OCI-LY3 (cell line): Measurements from ENCODE around the gene TCAIM.
A peak's percentile ranks its signal among the peaks of the same experiment; 100 is the strongest.

Experiments used
- H2AFZ ChIP-seq: fragments of 200-600, 300-600 bp; shearing (Covaris generic); 2 replicates; pipeline ENCODE4 v1.6.0; 2014; ENCODE audit warnings: antibody characterized with exemption, low read depth, low read length
- H3K27ac ChIP-seq: fragments of 200-600, 300-600 bp; sonication (generic); 2 replicates; pipeline ENCODE4 v1.5.1; 2014; ENCODE audit warnings: mild to moderate bottlenecking, low read length, moderate library complexity, mixed read lengths
- H3K27me3 ChIP-seq: fragments of 200-600, 300-600 bp; sonication (generic); 2 replicates; pipeline ENCODE4 v1.6.1; 2014; ENCODE audit warnings: low read depth, low read length, mixed read lengths
- H3K36me3 ChIP-seq: fragments of 200-600, 300-600 bp; sonication (generic); replicated peaks from 2 replicates; pipeline ENCODE3; 2014; ENCODE audit warnings: low read depth, low read length, mixed read lengths
- H3K4me1 ChIP-seq: fragments of 300-600, 200-600 bp; sonication (generic); 2 replicates; pipeline ENCODE4 v1.6.1; 2014; ENCODE audit warnings: low read length, mixed read lengths
- H3K4me2 ChIP-seq: fragments of 200-600, 300-600 bp; sonication (generic); 2 replicates; pipeline ENCODE4 v1.6.1; 2014; ENCODE audit warnings: low read length, mixed read lengths
- H3K4me3 ChIP-seq: fragments of 300-600, 200-600 bp; sonication (generic); 2 replicates; pipeline ENCODE4 v1.5.1; 2014; ENCODE audit warnings: antibody characterized with exemption, mild to moderate bottlenecking, low read length, moderate library complexity
- H3K79me2 ChIP-seq: fragments of 300-600, 200-600 bp; shearing (Covaris generic); 2 replicates; pipeline ENCODE4 v1.6.1; 2014; ENCODE audit warnings: mild to moderate bottlenecking, low read length, mixed read lengths
- H3K9ac ChIP-seq: fragments of 300-600, 200-600 bp; shearing (Covaris generic); 2 replicates; pipeline ENCODE4 v1.6.0; 2014; ENCODE audit warnings: mild to moderate bottlenecking, low read length, moderate library complexity
- H3K9me3 ChIP-seq: fragments of 200-600, 300-600 bp; shearing (Covaris generic); 2 replicates; pipeline ENCODE4 v1.6.1; 2014; ENCODE audit warnings: low read length, mixed read lengths; ENCODE audit not compliant: insufficient read depth
- H4K20me1 ChIP-seq: fragments of 200-600, 300-600 bp; sonication (generic); 2 replicates; pipeline ENCODE4 v1.6.1; 2016; ENCODE audit warnings: low read length, mixed read lengths; ENCODE audit not compliant: insufficient read depth
- EZH2phosphoT487 ChIP-seq: fragments of 200-600 bp; shearing (Covaris generic); IDR thresholded peaks from 2 replicates; pipeline ENCODE4 v1.6.1; 2018; ENCODE audit warnings: antibody characterized with exemption, mixed run types, low read depth
- TF ChIP-seq, protein P1 (sequence below): fragments of 200-600, 300-600 bp; sonication (generic); IDR thresholded peaks from 2 replicates; pipeline ENCODE4 v1.5.1; 2014; ENCODE audit warnings: antibody characterized with exemption, low read length, low read depth

Gene TCAIM

DNA sequence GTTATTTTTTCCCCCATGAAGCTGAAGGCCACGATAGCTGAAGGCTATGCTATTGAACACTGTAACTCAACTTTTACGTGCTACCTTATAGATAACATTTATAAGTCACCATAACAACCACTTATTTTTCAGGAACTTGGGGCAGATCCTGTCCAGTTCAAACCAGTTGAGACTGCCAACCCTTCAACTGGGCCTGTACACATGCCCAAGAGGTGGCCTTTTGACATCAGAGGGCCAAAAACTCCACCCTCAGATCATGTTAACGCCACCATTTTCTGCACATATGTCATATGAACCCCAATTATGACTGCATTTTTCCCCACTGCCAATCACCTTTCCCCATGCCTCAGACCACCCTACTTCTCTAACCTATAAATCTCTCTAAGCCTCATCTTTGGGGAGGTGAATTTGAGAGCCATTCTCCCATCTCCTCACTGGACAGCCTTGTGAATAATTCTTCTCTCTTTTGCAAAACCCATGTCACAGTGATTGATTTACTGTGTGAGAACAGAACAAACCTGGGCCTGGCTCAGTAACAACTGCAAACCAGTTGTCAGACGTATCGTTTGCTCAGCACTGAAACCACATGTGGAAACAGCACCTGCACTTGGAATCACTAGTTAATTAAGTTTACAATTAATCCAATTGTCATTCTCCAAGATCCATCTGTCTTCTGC, 96.4 kb downstream of the TCAIM start:
- no peak overlapping the region for H3K4me2 ChIP-seq
- no peaks in the 10 kb centered on the region for H3K36me3 ChIP-seq
- H3K79me2 ChIP-seq: no peaks in the 10 kb centered on the region
- H4K20me1 ChIP-seq: peaks cover 1% of the 10 kb centered on the region; the same call in 1 of the 2 replicates
- H3K27me3 ChIP-seq: no peaks in the 10 kb centered on the region
- H2AFZ ChIP-seq: no peak overlapping the region
- TF ChIP-seq EZH2phosphoT487: no peak
- TF ChIP-seq, protein P1, sequence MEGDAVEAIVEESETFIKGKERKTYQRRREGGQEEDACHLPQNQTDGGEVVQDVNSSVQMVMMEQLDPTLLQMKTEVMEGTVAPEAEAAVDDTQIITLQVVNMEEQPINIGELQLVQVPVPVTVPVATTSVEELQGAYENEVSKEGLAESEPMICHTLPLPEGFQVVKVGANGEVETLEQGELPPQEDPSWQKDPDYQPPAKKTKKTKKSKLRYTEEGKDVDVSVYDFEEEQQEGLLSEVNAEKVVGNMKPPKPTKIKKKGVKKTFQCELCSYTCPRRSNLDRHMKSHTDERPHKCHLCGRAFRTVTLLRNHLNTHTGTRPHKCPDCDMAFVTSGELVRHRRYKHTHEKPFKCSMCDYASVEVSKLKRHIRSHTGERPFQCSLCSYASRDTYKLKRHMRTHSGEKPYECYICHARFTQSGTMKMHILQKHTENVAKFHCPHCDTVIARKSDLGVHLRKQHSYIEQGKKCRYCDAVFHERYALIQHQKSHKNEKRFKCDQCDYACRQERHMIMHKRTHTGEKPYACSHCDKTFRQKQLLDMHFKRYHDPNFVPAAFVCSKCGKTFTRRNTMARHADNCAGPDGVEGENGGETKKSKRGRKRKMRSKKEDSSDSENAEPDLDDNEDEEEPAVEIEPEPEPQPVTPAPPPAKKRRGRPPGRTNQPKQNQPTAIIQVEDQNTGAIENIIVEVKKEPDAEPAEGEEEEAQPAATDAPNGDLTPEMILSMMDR: no peak
- H3K9me3 ChIP-seq: no peaks in the 10 kb centered on the region
- peaks cover 8% of the 10 kb centered on the region for H3K4me1 ChIP-seq
- H3K27ac ChIP-seq: no peak overlapping the region
- no peak overlapping the region for H3K9ac ChIP-seq
- no peak overlapping the region for H3K4me3 ChIP-seq

DNA sequence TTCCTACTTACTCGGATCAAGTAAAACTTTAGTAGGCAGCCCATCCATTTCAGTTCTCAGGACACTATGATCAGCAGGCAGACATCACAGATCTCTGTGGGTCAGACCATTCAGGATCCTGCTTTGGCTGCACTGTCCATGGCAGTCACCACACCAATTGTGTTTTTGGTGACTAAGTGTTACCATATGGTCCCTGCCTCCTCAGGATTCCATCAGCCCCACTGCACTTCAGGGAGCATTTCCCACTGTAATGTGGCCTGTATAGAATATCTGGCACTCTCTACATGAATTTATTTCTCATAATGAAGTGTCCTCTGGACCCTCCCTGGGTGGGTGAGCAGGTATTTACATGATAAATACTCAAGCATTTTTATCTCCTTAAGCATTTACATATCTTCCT, 97.6 kb downstream of the TCAIM start:
- no peaks in the 10 kb centered on the region for H3K9me3 ChIP-seq
- H3K27me3 ChIP-seq: no peaks in the 10 kb centered on the region
- no peak overlapping the region for H3K9ac ChIP-seq
- H3K4me1 ChIP-seq: peaks cover 14% of the 10 kb centered on the region
- H3K4me2 ChIP-seq: no peak overlapping the region
- H4K20me1 ChIP-seq: peaks cover 3% of the 10 kb centered on the region; the same call in 1 of the 2 replicates
- H3K4me3 ChIP-seq: no peak overlapping the region
- no peaks in the 10 kb centered on the region for H3K36me3 ChIP-seq
- H2AFZ ChIP-seq: no peak overlapping the region
- no peaks in the 10 kb centered on the region for H3K79me2 ChIP-seq
- no peak overlapping the region for H3K27ac ChIP-seq
- TF ChIP-seq EZH2phosphoT487: no peak
- TF ChIP-seq, protein P1: no peak

DNA sequence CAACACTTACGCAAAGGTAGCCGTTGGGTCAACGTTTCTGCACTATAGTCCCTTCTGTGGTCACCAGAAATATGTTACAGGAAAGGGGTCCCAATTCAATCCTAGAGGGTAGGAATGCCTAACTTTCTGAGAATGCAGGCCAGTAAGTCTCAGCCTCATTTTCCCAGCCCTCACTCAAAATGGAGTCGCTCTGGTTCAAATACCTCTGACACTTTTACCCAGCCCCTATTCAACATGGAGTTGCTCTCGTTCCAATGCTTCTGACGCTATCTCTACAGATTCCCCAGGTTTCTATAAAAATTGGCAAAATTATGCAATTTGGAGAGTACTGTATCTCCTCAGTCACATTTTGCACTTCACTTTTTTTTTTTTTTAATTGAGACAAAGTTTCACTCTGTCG, 99.2 kb downstream of the TCAIM start:
- H3K9ac ChIP-seq: no peak overlapping the region
- no peaks in the 10 kb centered on the region for H3K27me3 ChIP-seq
- no peak overlapping the region for H3K4me2 ChIP-seq
- H3K9me3 ChIP-seq: no peaks in the 10 kb centered on the region
- H3K4me1 ChIP-seq: peaks cover 14% of the 10 kb centered on the region
- H3K79me2 ChIP-seq: no peaks in the 10 kb centered on the region
- H3K4me3 ChIP-seq: no peak overlapping the region
- H4K20me1 ChIP-seq: peaks cover 3% of the 10 kb centered on the region; the same call in 1 of the 2 replicates
- H3K27ac ChIP-seq: no peak overlapping the region
- peaks cover 7% of the 10 kb centered on the region for H3K36me3 ChIP-seq
- no peak for TF ChIP-seq EZH2phosphoT487
- TF ChIP-seq, protein P1: no peak
- no peak overlapping the region for H2AFZ ChIP-seq

DNA sequence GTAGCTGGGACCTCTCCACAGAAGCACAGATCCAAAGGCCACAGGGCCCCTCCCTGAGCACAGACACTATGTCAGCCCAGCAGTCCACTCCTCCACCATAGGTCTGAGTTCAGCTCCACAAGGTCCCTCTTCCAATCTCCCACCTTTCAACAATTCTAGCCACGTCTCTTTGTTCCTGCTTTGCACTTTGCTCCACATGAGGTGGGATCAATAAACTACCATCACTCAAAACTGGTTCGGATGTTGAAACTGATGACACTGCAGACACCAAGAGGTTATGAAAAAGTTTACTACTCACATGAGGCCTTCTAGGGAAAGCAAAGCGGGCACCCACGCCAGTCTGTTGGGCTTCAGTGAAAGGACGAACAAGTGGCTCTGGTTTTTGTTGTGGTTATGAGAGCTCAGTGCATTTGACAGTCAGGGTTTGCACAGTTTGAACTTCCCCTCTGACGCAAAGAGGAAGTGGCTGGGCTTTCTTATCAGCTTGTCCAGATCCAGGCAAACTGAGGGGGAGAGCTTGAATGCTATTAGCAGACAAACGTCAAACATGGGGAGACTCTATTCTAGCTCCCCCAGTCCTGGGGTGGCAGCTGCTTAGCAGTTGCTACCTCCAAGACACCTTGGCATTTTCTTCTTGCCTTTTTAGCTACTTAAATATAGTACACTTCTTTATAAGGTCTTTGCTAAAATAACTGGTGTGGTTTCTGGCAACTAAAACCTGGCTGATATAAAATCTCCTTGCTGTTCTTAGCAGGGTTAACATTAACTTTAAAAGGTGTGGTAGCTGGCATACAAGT, 101.1 kb downstream of the TCAIM start:
- Histone ChIP-seq H2AFZ (no peak overlapping the region; the same call in 1 of the 2 replicates), H3K9ac (peak overlapping the region; percentile 10; the same call in 1 of the 2 replicates), H3K36me3 (peaks cover 11% of the 10 kb centered on the region), H3K27ac (peak overlapping the region; percentile 49), H3K27me3 (no peaks in the 10 kb centered on the region), H3K79me2 (no peaks in the 10 kb centered on the region), H3K4me1 (peaks cover 14% of the 10 kb centered on the region), H4K20me1 (peaks cover 3% of the 10 kb centered on the region; the same call in 1 of the 2 replicates), H3K4me3 (peak overlapping the region; percentile 39), H3K9me3 (no peaks in the 10 kb centered on the region), H3K4me2 (peak overlapping the region; percentile 71)
- TF ChIP-seq, protein P1: no peak
- no peak for TF ChIP-seq EZH2phosphoT487
